Measurements from ENCODE around the gene MYO1B.

Gene MYO1B

GRCh38 chr2:191262436-191262835 lies 17.2 kb downstream of the MYO1B start:
- in situ Hi-C loops (cut with MboI; ENCODE audit: low sequenced_read_pairs, unreplicated experiment), result no loop called here
- DNase-seq (ENCODE audit: low spot score), result no peak
- no peak for TF ChIP-seq CTCF (IDR thresholded peaks at IDR 0.05; ENCODE audit: borderline replicate concordance, control extremely low read depth, extremely low read depth, insufficient read depth, missing control alignments)

- DNase-seq (ENCODE audit: low spot score), result no peak
- no peak for TF ChIP-seq CTCF (IDR thresholded peaks at IDR 0.05; ENCODE audit: borderline replicate concordance, control extremely low read depth, extremely low read depth, insufficient read depth, missing control alignments)
- in situ Hi-C loops (cut with MboI; ENCODE audit: low sequenced_read_pairs, unreplicated experiment), result no loop called here
Observed at GRCh38 chr2:191263050-191263449, 17.8 kb downstream of the MYO1B start.

GRCh38 chr2:191264647-191265081 lies 19.5 kb downstream of the MYO1B start:
- no peak for TF ChIP-seq CTCF (IDR thresholded peaks at IDR 0.05; ENCODE audit: borderline replicate concordance, control extremely low read depth, extremely low read depth, insufficient read depth, missing control alignments)
- in situ Hi-C loops (cut with MboI; ENCODE audit: low sequenced_read_pairs, unreplicated experiment), result no loop called here
- no peak for DNase-seq (ENCODE audit: low spot score)

- TF ChIP-seq CTCF (IDR thresholded peaks at IDR 0.05; ENCODE audit: borderline replicate concordance, control extremely low read depth, extremely low read depth, insufficient read depth, missing control alignments), result no peak
- DNase-seq (ENCODE audit: low spot score), result no peak
Observed at GRCh38 chr2:191265311-191266170, 20.3 kb downstream of the MYO1B start.

GRCh38 chr2:191266201-191266600 lies 21.0 kb downstream of the MYO1B start:
- no peak for DNase-seq (ENCODE audit: low spot score)
- in situ Hi-C loops (cut with MboI; ENCODE audit: low sequenced_read_pairs, unreplicated experiment), result no loop called here
- no peak for TF ChIP-seq CTCF (IDR thresholded peaks at IDR 0.05; ENCODE audit: borderline replicate concordance, control extremely low read depth, extremely low read depth, insufficient read depth, missing control alignments)

More at GRCh38 chr2:191265311-191266170, 20.3 kb downstream of the MYO1B start:
- in situ Hi-C loops (cut with MboI; ENCODE audit: low sequenced_read_pairs, unreplicated experiment), result no loop called here

- in situ Hi-C loops (cut with MboI; ENCODE audit: low sequenced_read_pairs, unreplicated experiment), result no loop called here
- DNase-seq (ENCODE audit: low spot score), result no peak
- TF ChIP-seq CTCF (IDR thresholded peaks at IDR 0.05; ENCODE audit: borderline replicate concordance, control extremely low read depth, extremely low read depth, insufficient read depth, missing control alignments), result no peak
Observed at GRCh38 chr2:191268596-191268995, 23.4 kb downstream of the MYO1B start.
